ENCODE results near the gene PTGER4.
"Not testable (repeated sequence)": the region's sequence is repeated elsewhere in the genome, so short reads cannot be mapped to it uniquely, and the experiment has no call there.

PTGER4 gene

GRCh38 chr5:40694433-40694832 lies 14.7 kb downstream of the PTGER4 start:
- DNase-seq = no peak

- DNase-seq = no peak
These were observed 20.5 kb downstream of the PTGER4 start for GRCh38 chr5:40700116-40700782.

GRCh38 chr5:40702027-40702426 lies 22.3 kb downstream of the PTGER4 start:
- not testable (repeated sequence) for DNase-seq

- not testable (repeated sequence) for DNase-seq
These were observed 25.8 kb downstream of the PTGER4 start for GRCh38 chr5:40705484-40705883.

GRCh38 chr5:40710575-40710974 lies 30.9 kb downstream of the PTGER4 start:
- DNase-seq = not testable (repeated sequence)

GRCh38 chr5:40714001-40714400 lies 34.3 kb downstream of the PTGER4 start:
- DNase-seq = no peak

- DNase-seq = no peak
These were observed 36.3 kb downstream of the PTGER4 start for GRCh38 chr5:40716000-40716399.

- no peak for DNase-seq
These were observed 36.9 kb downstream of the PTGER4 start for GRCh38 chr5:40716590-40716989.

GRCh38 chr5:40717281-40717680 lies 37.6 kb downstream of the PTGER4 start:
- DNase-seq = no peak

GRCh38 chr5:40720069-40720468 lies 40.4 kb downstream of the PTGER4 start:
- no peak for DNase-seq

- not testable (repeated sequence) for DNase-seq
These were observed 42.8 kb downstream of the PTGER4 start for GRCh38 chr5:40722497-40722911.

- peak; percentile 29 for DNase-seq
These were observed 53.7 kb downstream of the PTGER4 start for GRCh38 chr5:40733434-40733833.

GRCh38 chr5:40733879-40734563 lies 54.3 kb downstream of the PTGER4 start:
- DNase-seq = peak; percentile 52

- no peak for DNase-seq
These were observed 55.3 kb downstream of the PTGER4 start for GRCh38 chr5:40734986-40735385.

- DNase-seq = no peak
These were observed 55.9 kb downstream of the PTGER4 start for GRCh38 chr5:40735609-40736008.

- peak; percentile 74 for DNase-seq
These were observed 56.6 kb downstream of the PTGER4 start for GRCh38 chr5:40736103-40736875.

GRCh38 chr5:40738502-40738901 lies 58.8 kb downstream of the PTGER4 start:
- DNase-seq = no peak

Measured in hematopoietic multipotent progenitor cell treated with erythropoietin and hydrocortisone succinate and interleukin-3 and kit ligand, for 8 days (in vitro differentiated cells).